GM06990 (cell line): ENCODE measurements around the gene TBCK.

Experiments used
- DNase-seq: peaks from one replicate; pipeline ENCODE4 v3.0.0-alpha.2; 2011; ENCODE audit not compliant: insufficient read length; ENCODE audit errors: extremely low read depth
- H3K27me3 ChIP-seq: replicated peaks from 2 replicates; pipeline ENCODE4 v1.6.0; 2011; ENCODE audit warnings: low read length; ENCODE audit not compliant: control insufficient read depth, insufficient read depth
- H3K36me3 ChIP-seq: 2 replicates; pipeline ENCODE4 v1.5.1; 2011; ENCODE audit warnings: low read length; ENCODE audit not compliant: control insufficient read depth, insufficient read depth
- H3K4me3 ChIP-seq: replicated peaks from 2 replicates; pipeline ENCODE4 v1.5.1; 2011; ENCODE audit warnings: low read depth, mild to moderate bottlenecking, control low read depth, low read length
- CTCF ChIP-seq: IDR thresholded peaks from 2 replicates; pipeline ENCODE4 v1.5.1; 2011; ENCODE audit warnings: low read length, control low read depth, mild to moderate bottlenecking, inconsistent platforms; ENCODE audit not compliant: insufficient read depth, poor library complexity, severe bottlenecking

The TBCK gene

GRCh38 chr4:106343865-106344646, 28.0 kb upstream of the TBCK start:
- no peaks in the 10 kb centered on the region for H3K27me3 ChIP-seq
- DNase-seq = no peak
- no peak for TF ChIP-seq CTCF
- peaks cover 2% of the 10 kb centered on the region for H3K36me3 ChIP-seq
- no peak overlapping the region for H3K4me3 ChIP-seq

GRCh38 chr4:106340774-106341173, 24.8 kb upstream of the TBCK start:
- no peak for DNase-seq
- no peak for TF ChIP-seq CTCF
- H3K27me3 ChIP-seq = no peaks in the 10 kb centered on the region
- H3K36me3 ChIP-seq = peaks cover 7% of the 10 kb centered on the region
- H3K4me3 ChIP-seq = no peak overlapping the region

- no peak for TF ChIP-seq CTCF
- H3K4me3 ChIP-seq = no peak overlapping the region
- no peaks in the 10 kb centered on the region for H3K27me3 ChIP-seq
- DNase-seq = no peak
- H3K36me3 ChIP-seq = peaks cover 7% of the 10 kb centered on the region
Observed at GRCh38 chr4:106339431-106339830, 23.4 kb upstream of the TBCK start.

GRCh38 chr4:106338671-106339070, 22.7 kb upstream of the TBCK start:
- TF ChIP-seq CTCF = no peak
- no peak for DNase-seq
- Histone ChIP-seq H3K4me3 (no peak overlapping the region), H3K36me3 (peaks cover 7% of the 10 kb centered on the region), H3K27me3 (no peaks in the 10 kb centered on the region)

GRCh38 chr4:106337916-106338315, 21.9 kb upstream of the TBCK start:
- peaks cover 7% of the 10 kb centered on the region for H3K36me3 ChIP-seq

More at GRCh38 chr4:106337916-106338315, 21.9 kb upstream of the TBCK start:
- TF ChIP-seq CTCF = no peak
- Histone ChIP-seq H3K27me3 (no peaks in the 10 kb centered on the region), H3K4me3 (no peak overlapping the region)
- DNase-seq = no peak
